Thyroid gland (tissue), 4 donors: ENCODE measurements around the gene AKAP5.

Source experiments
- CTCF ChIP-seq, 6 experiments: fragments of 200-600 bp in 3 of 6; fragments of 450-650 bp in 3 of 6; sonication (generic) in 3 of 6; IDR thresholded peaks; one replicate each; pipeline ENCODE4 v1.5.1; 2016 to 2019; ENCODE audit warnings: antibody characterized with exemption in 6 of 6, mild to moderate bottlenecking in 2 of 6, inconsistent platforms in 1 of 6, moderate library complexity in 1 of 6
- POLR2A ChIP-seq, 2 donors: fragments of 450-650 bp; IDR thresholded peaks; one replicate each; pipeline ENCODE4 v1.6.1; 2017; ENCODE audit warnings: antibody characterized with exemption in 2 of 2, mild to moderate bottlenecking in 2 of 2, moderate library complexity in 1 of 2

GRCh38 chr14:64465831-64466554 lies 694 bp downstream of the AKAP5 start:
- TF ChIP-seq CTCF (IDR thresholded peaks at IDR 0.05) (no peak), POLR2A (IDR thresholded peaks at IDR 0.05) (no peak)
